ENCODE results near the gene GIGYF2. TPM values are rescaled to one million over a fixed set of nuclear protein-coding genes. Genes with fewer than 3 reads are reported as not detected.

The GIGYF2 gene
- polyA plus RNA-seq, 1 of the 3 experiments (the other 2 are of a cell fraction) = 12.8 TPM

DNA sequence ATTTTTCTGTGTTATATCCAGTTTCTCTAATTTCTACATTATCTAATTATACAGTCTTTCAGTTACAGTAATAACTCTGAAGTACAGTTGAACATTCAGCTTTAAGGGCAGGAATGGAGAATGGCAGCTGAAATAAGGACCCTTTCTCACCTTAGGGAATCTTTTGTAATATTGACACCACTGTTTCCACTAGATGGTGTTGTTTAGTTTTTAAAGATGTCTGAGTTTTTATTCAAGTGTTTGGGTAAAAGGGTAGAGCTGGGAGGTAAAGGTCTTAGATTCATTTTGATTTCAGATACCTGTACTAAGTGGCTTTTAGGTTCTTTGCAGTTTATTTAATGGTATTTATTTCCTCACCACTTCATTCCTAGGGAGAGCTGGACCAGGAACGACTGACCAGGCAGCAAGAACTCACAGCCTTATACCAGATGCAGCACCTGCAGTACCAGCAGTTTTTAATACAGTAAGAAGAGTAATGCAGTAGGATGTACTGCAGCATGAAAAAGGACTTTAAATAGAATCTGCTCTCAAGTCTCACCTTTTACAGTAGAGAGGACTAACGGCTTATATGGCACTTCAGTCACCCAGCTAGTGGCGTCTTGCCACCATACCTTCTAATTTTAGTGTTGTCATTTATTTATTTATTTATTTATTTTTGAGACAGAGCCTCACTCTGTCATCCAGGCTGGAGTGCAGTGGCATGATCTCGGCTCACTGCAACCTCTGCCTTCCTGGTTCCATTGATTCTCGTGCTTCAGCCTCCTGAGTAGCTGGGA is 112.4 kb downstream of the GIGYF2 start:
- POLR2A ChIA-PET = no interaction called here
- CTCF ChIA-PET = interaction anchor here (0.7 to 1.4 kb wide), 3 partner anchors 12 to 44 kb away, joined by 3 to 5 read pairs (median 3); no protein-coding TSS in a partner anchor
- H3K4me2 ChIP-seq = no peak overlapping the region
- DNase-seq = no peak
- WGBS (ENCODE audit: low lambda C conversion rate) = 95% methylated on average over 5 of the region's 5 CpGs
- no peak overlapping the region for H3K27ac ChIP-seq (ENCODE audit: low read depth in 2 of 2, low read length in 1 of 2)
- peaks cover 60 to 84% of the 10 kb centered on the region in 2 experiments for H3K36me3 ChIP-seq (replicated peaks in 1 of 2; ENCODE audit: control insufficient read depth in 1 of 2, insufficient read depth in 2 of 2, low read length in 1 of 2)
- no peak overlapping the region for H3K9ac ChIP-seq
- H2AFZ ChIP-seq (ENCODE audit: low read depth) = no peak overlapping the region
- H3K9me3 ChIP-seq = no peaks in the 10 kb centered on the region
- peaks cover 9% of the 10 kb centered on the region; the same call in 1 of the 2 replicates for H3K79me2 ChIP-seq (ENCODE audit: insufficient read depth)
- H3K4me3 ChIP-seq (ENCODE audit: low read depth in 2 of 2, low read length in 1 of 2) = no peak overlapping the region
- no peaks in the 10 kb centered on the region for H3K27me3 ChIP-seq (ENCODE audit: insufficient read depth)
- H3K4me1 ChIP-seq (ENCODE audit: control insufficient read depth in 1 of 2, insufficient read depth in 2 of 2, low read depth in 1 of 2, low read length in 1 of 2) = no peaks in the 10 kb centered on the region
- H4K20me1 ChIP-seq (ENCODE audit: insufficient read depth) = no peaks in the 10 kb centered on the region
- H3K9me2 ChIP-seq = no peaks in the 10 kb centered on the region
- H3F3A ChIP-seq (replicated peaks; ENCODE audit: insufficient read depth) = peaks cover 4% of the 10 kb centered on the region
- TF ChIP-seq GATA2 (CRISPR knock-in tag; IDR thresholded peaks at IDR 0.05) (no peak), NRF1 (IDR thresholded peaks at IDR 0.05; ENCODE audit: low read depth, low read length) (no peak), CHD2 (IDR thresholded peaks at IDR 0.05; ENCODE audit: low read length, partially characterized antibody) (no peak), MXI1 (IDR thresholded peaks at IDR 0.05; ENCODE audit: low read depth, low read length) (no peak), ELF1 (IDR thresholded peaks at IDR 0.05) (no peak), RFX5 (IDR thresholded peaks at IDR 0.05; ENCODE audit: low read length) (no peak), SMC3 (IDR thresholded peaks at IDR 0.05; ENCODE audit: low read depth, low read length) (no peak), FOXJ3 (CRISPR knock-in tag; IDR thresholded peaks at IDR 0.05) (no peak), TAF1 (IDR thresholded peaks at IDR 0.05; ENCODE audit: borderline replicate concordance, low read depth, low read length) (no peak), RXRA (IDR thresholded peaks at IDR 0.05; ENCODE audit: borderline replicate concordance, low read depth) (no peak), TCF12 (IDR thresholded peaks at IDR 0.05) (no peak), PBX3 (IDR thresholded peaks at IDR 0.05) (no peak), FOXM1 (IDR thresholded peaks at IDR 0.05; ENCODE audit: low read depth) (no peak), JUND (IDR thresholded peaks at IDR 0.05) (no peak), MEF2A (IDR thresholded peaks at IDR 0.05; ENCODE audit: borderline replicate concordance, low read depth) (no peak), RCOR1 (IDR thresholded peaks at IDR 0.05; ENCODE audit: low read length) (no peak), EP300 (IDR thresholded peaks at IDR 0.05; ENCODE audit: borderline replicate concordance in 1 of 2, low read depth in 1 of 2, low read length in 1 of 2) (no peak)
- TF ChIP-seq, protein P1, sequence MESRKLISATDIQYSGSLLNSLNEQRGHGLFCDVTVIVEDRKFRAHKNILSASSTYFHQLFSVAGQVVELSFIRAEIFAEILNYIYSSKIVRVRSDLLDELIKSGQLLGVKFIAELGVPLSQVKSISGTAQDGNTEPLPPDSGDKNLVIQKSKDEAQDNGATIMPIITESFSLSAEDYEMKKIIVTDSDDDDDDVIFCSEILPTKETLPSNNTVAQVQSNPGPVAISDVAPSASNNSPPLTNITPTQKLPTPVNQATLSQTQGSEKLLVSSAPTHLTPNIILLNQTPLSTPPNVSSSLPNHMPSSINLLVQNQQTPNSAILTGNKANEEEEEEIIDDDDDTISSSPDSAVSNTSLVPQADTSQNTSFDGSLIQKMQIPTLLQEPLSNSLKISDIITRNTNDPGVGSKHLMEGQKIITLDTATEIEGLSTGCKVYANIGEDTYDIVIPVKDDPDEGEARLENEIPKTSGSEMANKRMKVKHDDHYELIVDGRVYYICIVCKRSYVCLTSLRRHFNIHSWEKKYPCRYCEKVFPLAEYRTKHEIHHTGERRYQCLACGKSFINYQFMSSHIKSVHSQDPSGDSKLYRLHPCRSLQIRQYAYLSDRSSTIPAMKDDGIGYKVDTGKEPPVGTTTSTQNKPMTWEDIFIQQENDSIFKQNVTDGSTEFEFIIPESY (IDR thresholded peaks at IDR 0.05; ENCODE audit: borderline replicate concordance, low read depth) = no peak
- TF ChIP-seq, protein P2, sequence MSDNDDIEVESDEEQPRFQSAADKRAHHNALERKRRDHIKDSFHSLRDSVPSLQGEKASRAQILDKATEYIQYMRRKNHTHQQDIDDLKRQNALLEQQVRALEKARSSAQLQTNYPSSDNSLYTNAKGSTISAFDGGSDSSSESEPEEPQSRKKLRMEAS (IDR thresholded peaks at IDR 0.05; ENCODE audit: low read depth) = no peak
- TF ChIP-seq, protein P3, sequence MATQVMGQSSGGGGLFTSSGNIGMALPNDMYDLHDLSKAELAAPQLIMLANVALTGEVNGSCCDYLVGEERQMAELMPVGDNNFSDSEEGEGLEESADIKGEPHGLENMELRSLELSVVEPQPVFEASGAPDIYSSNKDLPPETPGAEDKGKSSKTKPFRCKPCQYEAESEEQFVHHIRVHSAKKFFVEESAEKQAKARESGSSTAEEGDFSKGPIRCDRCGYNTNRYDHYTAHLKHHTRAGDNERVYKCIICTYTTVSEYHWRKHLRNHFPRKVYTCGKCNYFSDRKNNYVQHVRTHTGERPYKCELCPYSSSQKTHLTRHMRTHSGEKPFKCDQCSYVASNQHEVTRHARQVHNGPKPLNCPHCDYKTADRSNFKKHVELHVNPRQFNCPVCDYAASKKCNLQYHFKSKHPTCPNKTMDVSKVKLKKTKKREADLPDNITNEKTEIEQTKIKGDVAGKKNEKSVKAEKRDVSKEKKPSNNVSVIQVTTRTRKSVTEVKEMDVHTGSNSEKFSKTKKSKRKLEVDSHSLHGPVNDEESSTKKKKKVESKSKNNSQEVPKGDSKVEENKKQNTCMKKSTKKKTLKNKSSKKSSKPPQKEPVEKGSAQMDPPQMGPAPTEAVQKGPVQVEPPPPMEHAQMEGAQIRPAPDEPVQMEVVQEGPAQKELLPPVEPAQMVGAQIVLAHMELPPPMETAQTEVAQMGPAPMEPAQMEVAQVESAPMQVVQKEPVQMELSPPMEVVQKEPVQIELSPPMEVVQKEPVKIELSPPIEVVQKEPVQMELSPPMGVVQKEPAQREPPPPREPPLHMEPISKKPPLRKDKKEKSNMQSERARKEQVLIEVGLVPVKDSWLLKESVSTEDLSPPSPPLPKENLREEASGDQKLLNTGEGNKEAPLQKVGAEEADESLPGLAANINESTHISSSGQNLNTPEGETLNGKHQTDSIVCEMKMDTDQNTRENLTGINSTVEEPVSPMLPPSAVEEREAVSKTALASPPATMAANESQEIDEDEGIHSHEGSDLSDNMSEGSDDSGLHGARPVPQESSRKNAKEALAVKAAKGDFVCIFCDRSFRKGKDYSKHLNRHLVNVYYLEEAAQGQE (IDR thresholded peaks at IDR 0.05; ENCODE audit: low read depth, low read length) = no peak
